H1 (cell line): ENCODE data around the gene IMPDH1. TPM values are rescaled to one million over a fixed set of nuclear protein-coding genes. Genes with fewer than 3 reads are reported as not detected.
A peak's percentile ranks its signal among the peaks of the same experiment; 100 is the strongest.

Experiments used
- CTCF ChIA-PET: fragments of 300-600 bp; sonication (Branson Sonifier 250); formaldehyde crosslinking; loops from one replicate; lab custom pipeline; 2021; ENCODE audit not compliant: partially characterized antibody; lab: Charles Lee
- POLR2A ChIA-PET: fragments of 300-600 bp; sonication (Branson Sonifier 250); formaldehyde crosslinking; loops from one replicate; lab custom pipeline; 2021; ENCODE audit warnings: inconsistent platforms; ENCODE audit not compliant: partially characterized antibody; lab: Charles Lee
- DNase-seq, 2 experiments: peaks; one replicate each; pipeline versions ENCODE4 v3.0.0 to v3.0.0-alpha.2; 2010 to 2022; ENCODE audit warnings: low spot score in 2 of 2, low read depth in 1 of 2, mixed read lengths in 1 of 2
- FAIRE-seq: peaks from 2 replicates; lab custom pipeline; 2011; peaks lifted over from hg19 to GRCh38; lab: Jason Lieb, UNC
- H2AFZ ChIP-seq: 2 replicates; pipeline ENCODE4 v1.8.1; 2012; ENCODE audit warnings: low read length, inconsistent platforms
- H2AK5ac ChIP-seq: 2 replicates; pipeline ENCODE4 v1.6.1; 2013; ENCODE audit warnings: low read depth, low read length
- H2BK120ac ChIP-seq: replicated peaks from 2 replicates; pipeline ENCODE3; 2013; ENCODE audit warnings: low read depth, low read length, inconsistent platforms
- H2BK12ac ChIP-seq: 2 replicates; pipeline ENCODE4 v1.6.1; 2013; ENCODE audit warnings: low read depth, low read length
- H2BK15ac ChIP-seq: 2 replicates; pipeline ENCODE4 v1.6.1; 2013; ENCODE audit warnings: low read length
- H2BK20ac ChIP-seq: 2 replicates; pipeline ENCODE4 v1.6.1; 2013; ENCODE audit warnings: low read length
- H2BK5ac ChIP-seq: 2 replicates; pipeline ENCODE4 v1.6.1; 2013; ENCODE audit warnings: low read depth, low read length
- H3K14ac ChIP-seq: 2 replicates; pipeline ENCODE4 v1.6.1; 2013; ENCODE audit warnings: inconsistent platforms; ENCODE audit not compliant: insufficient read length
- H3K18ac ChIP-seq: 2 replicates; pipeline ENCODE4 v1.6.1; 2013; ENCODE audit warnings: low read length; ENCODE audit errors: extremely low read depth
- H3K23ac ChIP-seq: 2 replicates; pipeline ENCODE4 v1.6.1; 2013; ENCODE audit warnings: inconsistent platforms; ENCODE audit not compliant: insufficient read length
- H3K23me2 ChIP-seq: 2 replicates; pipeline ENCODE4 v1.6.1; 2013; ENCODE audit warnings: low read depth, low read length
- H3K27ac ChIP-seq: 2 replicates; pipeline ENCODE4 v1.6.1; 2011; ENCODE audit warnings: low read depth, low read length, inconsistent platforms
- H3K27me3 ChIP-seq, 4 experiments: replicated peaks in 1 of 4; 1 replicate in 1 of 4; 2 replicates in 3 of 4; pipeline versions ENCODE4 v1.6.1 to v1.8.1; 2011 to 2013; ENCODE audit warnings: low read length in 3 of 4, mild to moderate bottlenecking in 3 of 4, inconsistent platforms in 2 of 4, mixed read lengths in 2 of 4, moderate library complexity in 1 of 4; ENCODE audit not compliant: control insufficient read depth in 3 of 4, insufficient read depth in 3 of 4; ENCODE audit errors: extremely low read depth in 1 of 4
- H3K36me3 ChIP-seq, 4 experiments: 2 replicates each; pipeline versions ENCODE4 v1.6.1 to v1.8.1; 2011 to 2013; ENCODE audit warnings: mild to moderate bottlenecking in 4 of 4, low read length in 3 of 4, moderate library complexity in 2 of 4, control low read depth in 1 of 4, inconsistent platforms in 1 of 4; ENCODE audit not compliant: insufficient read depth in 4 of 4, control insufficient read depth in 2 of 4
- H3K4ac ChIP-seq: replicated peaks from 2 replicates; pipeline ENCODE3; 2013; ENCODE audit warnings: low read length, low read depth, mixed read lengths, inconsistent platforms; ENCODE audit not compliant: insufficient read length
- H3K4me1 ChIP-seq, 4 experiments: replicated peaks in 1 of 4; 1 replicate in 1 of 4; 2 replicates in 3 of 4; pipeline versions ENCODE4 v1.6.1 to v1.8.1; 2011 to 2013; ENCODE audit warnings: low read length in 3 of 4, inconsistent platforms in 2 of 4, mixed read lengths in 1 of 4; ENCODE audit not compliant: insufficient read depth in 4 of 4, control insufficient read depth in 3 of 4
- H3K4me2 ChIP-seq, 2 experiments: 2 replicates each; pipeline versions ENCODE4 v1.6.1 to v1.8.1; 2011 to 2013; ENCODE audit warnings: low read depth in 2 of 2, low read length in 2 of 2, control low read depth in 1 of 2, inconsistent platforms in 1 of 2, mild to moderate bottlenecking in 1 of 2; ENCODE audit not compliant: insufficient read depth in 1 of 2
- H3K4me3 ChIP-seq, 4 experiments: fragments of 200-600, 300-600 bp in 1 of 4; sonication (generic), shearing (Covaris generic), sonication (Bioruptor Twin) in 1 of 4; 2 replicates each; pipeline versions ENCODE4 v1.5.1 to v1.8.1; 2011 to 2016; ENCODE audit warnings: low read length in 4 of 4, low read depth in 3 of 4, control low read depth in 2 of 4, inconsistent platforms in 2 of 4, mild to moderate bottlenecking in 2 of 4, mixed read lengths in 1 of 4, moderate library complexity in 1 of 4; ENCODE audit not compliant: insufficient read depth in 2 of 4; ENCODE audit errors: extremely low read depth in 1 of 4
- H3K56ac ChIP-seq: replicated peaks from 2 replicates; pipeline ENCODE3; 2013; ENCODE audit warnings: low read depth, mild to moderate bottlenecking, mixed read lengths, low read length, inconsistent platforms; ENCODE audit not compliant: insufficient read length
- H3K79me1 ChIP-seq: 2 replicates; pipeline ENCODE4 v1.6.1; 2013; ENCODE audit warnings: low read depth, low read length, control low read depth
- H3K79me2 ChIP-seq, 2 experiments: 2 replicates each; pipeline versions ENCODE4 v1.6.1 to v1.8.1; 2012 to 2013; ENCODE audit warnings: low read length in 2 of 2, mild to moderate bottlenecking in 2 of 2, inconsistent platforms in 1 of 2; ENCODE audit not compliant: insufficient read depth in 2 of 2, control insufficient read depth in 1 of 2
- H3K9ac ChIP-seq, 4 experiments: replicated peaks in 1 of 4; 1 replicate in 1 of 4; 2 replicates in 3 of 4; pipeline versions ENCODE4 v1.6.1 to v1.8.1; 2011 to 2013; ENCODE audit warnings: low read depth in 3 of 4, low read length in 3 of 4, control low read depth in 2 of 4, mild to moderate bottlenecking in 2 of 4, moderate library complexity in 2 of 4, inconsistent platforms in 1 of 4; ENCODE audit errors: extremely low read depth in 1 of 4
- H3K9me3 ChIP-seq, 2 experiments: 2 replicates each; pipeline versions ENCODE4 v1.6.1 to v1.8.1; 2012 to 2013; ENCODE audit warnings: mild to moderate bottlenecking in 2 of 2, moderate library complexity in 2 of 2, control low read depth in 1 of 2, inconsistent platforms in 1 of 2, low read depth in 1 of 2, low read length in 1 of 2, mixed read lengths in 1 of 2; ENCODE audit not compliant: insufficient read depth in 2 of 2
- H4K20me1 ChIP-seq, 2 experiments: replicated peaks in 1 of 2; 2 replicates each; pipeline versions ENCODE3 to v1.8.1; 2011 to 2013; ENCODE audit warnings: inconsistent platforms in 2 of 2, low read length in 2 of 2, mild to moderate bottlenecking in 1 of 2; ENCODE audit not compliant: insufficient read depth in 2 of 2, control insufficient read depth in 1 of 2
- H4K5ac ChIP-seq: 2 replicates; pipeline ENCODE4 v1.6.1; 2013; ENCODE audit warnings: low read length, low read depth, mixed read lengths, inconsistent platforms; ENCODE audit not compliant: insufficient read length
- H4K8ac ChIP-seq: 2 replicates; pipeline ENCODE4 v1.8.0; 2013; ENCODE audit warnings: mild to moderate bottlenecking, moderate library complexity, low read length, inconsistent platforms; ENCODE audit not compliant: insufficient read depth; ENCODE audit errors: extremely low read depth
- H4K91ac ChIP-seq: replicated peaks from 2 replicates; pipeline ENCODE3; 2013; ENCODE audit warnings: low read length, mixed read lengths, inconsistent platforms; ENCODE audit not compliant: insufficient read length
- RFX5 ChIP-seq: IDR thresholded peaks from 2 replicates; pipeline ENCODE4 v1.6.1; 2011; ENCODE audit warnings: low read depth, low read length, improper control_type of control experiment, borderline replicate concordance
- whole genome bisulfite sequencing, 2 experiments: shearing (Covaris generic) in 1 of 2; methylation state at CpG; one replicate each; pipeline versions ENCODE4 v1.1.6 to v1.1.7; 2013 to 2015; ENCODE audit warnings: low lambda C conversion rate in 2 of 2, mixed read lengths in 2 of 2, inconsistent platforms in 1 of 2, low coverage in 1 of 2, missing lambda C conversion rate in 1 of 2; ENCODE audit not compliant: insufficient replicate concordance in 2 of 2, insufficient coverage in 1 of 2, insufficient read length in 1 of 2; ENCODE audit errors: extremely low coverage in 1 of 2, missing lambda C conversion rate in 1 of 2; 5-methylcytosine and 5-hydroxymethylcytosine counted together
- polyA plus RNA-seq, 7 experiments: library from polyadenylated mRNA; depleted of rRNA in 3 of 7; stranded (reverse) in 5 of 7; unstranded in 2 of 7; fragments of >200 nt in 5 of 7; fragments of 200-250 nt in 2 of 7; gene quantifications; 1 replicate in 5 of 7; 2 replicates in 1 of 7; 4 replicates in 1 of 7; pipeline versions ENCODE4 v1.2.1 to v1.2.3, GENCODE V29; 2011 to 2013; ENCODE audit warnings: missing spikeins in 2 of 7, mixed read lengths in 2 of 7
- total RNA-seq: library from RNA; stranded (reverse); fragmentation: NEBNext Ultra II Directional; extraction: Animal tissue kit (Norgen Biotek cat#: 25700); gene quantifications from 2 replicates; pipeline ENCODE4 v1.2.1, GENCODE V29; 2021

IMPDH1 gene
- total and polyA plus RNA-seq, 2 of the 8 experiments (the other 6 are each of a cell fraction or from before 2014, with no cell fraction given) = 45.8 TPM

DNA sequence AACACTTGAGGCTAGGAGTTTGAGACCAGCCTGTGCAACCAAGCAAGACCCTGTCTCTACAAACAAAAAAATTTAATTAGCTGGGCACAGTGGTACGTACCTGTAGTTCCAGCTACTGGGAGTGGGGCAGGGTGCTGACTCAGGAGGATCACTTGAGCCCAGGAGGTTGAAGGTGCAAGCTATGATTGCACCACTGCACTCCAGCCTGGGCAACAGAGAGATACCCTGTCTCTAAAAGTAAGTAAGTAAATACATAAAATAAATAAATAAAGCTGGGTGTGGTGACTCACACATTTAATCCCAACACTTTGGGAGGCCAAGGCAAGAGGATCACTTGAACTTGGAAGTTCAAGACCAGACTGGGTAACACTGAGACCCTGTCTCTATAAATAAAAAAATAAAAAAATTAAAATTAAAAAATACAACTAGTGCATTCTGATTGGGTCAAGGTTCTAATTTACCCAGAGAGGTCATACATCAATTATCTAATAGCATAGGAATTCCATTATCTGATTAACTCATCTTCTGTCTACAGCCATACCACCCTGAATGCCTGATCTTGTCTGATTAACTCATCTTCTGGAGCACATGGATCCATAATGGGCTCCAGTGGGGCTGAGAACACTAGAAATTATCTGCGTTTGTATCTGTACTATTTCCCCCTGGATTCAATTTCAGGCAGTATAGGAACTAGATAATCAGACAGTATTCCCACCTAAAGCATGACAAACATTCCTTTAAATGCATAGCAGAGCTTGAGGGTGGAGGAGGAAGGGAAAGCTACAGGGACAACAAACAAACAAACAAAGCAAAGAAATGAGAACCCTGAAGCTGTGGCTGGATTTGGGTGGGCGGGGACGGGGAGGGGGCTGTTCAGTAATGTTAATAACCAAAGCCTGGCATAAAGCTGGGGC lies 24.9 kb upstream of the IMPDH1 start:
- Histone ChIP-seq H3K56ac (no peak overlapping the region), H3K4ac (no peak overlapping the region), H3K79me1 (no peaks in the 10 kb centered on the region), H3K4me1 (peaks cover 3 to 12% (median 8%) of the 10 kb centered on the region in 4 experiments; a peak in 4 of 7 replicates), H3K4me3 (no peak overlapping the region), H2BK5ac (no peak overlapping the region), H4K91ac (no peak overlapping the region), H3K9me3 (no peaks in the 10 kb centered on the region), H3K27me3 (no peaks in the 10 kb centered on the region), H3K14ac (peak overlapping the region; percentile 14), H3K36me3 (no peaks in the 10 kb centered on the region), H4K5ac (no peak overlapping the region), H4K8ac (no peak overlapping the region), H2BK120ac (peak overlapping the region; percentile 58), H3K79me2 (no peaks in the 10 kb centered on the region), H3K9ac (no peak overlapping the region), H2BK15ac (no peak overlapping the region), H2BK12ac (no peak overlapping the region), H4K20me1 (no peaks in the 10 kb centered on the region), H3K27ac (no peak overlapping the region), H3K23ac (no peak overlapping the region), H3K23me2 (no peaks in the 10 kb centered on the region), H3K18ac (no peak overlapping the region), H3K4me2 (peak overlapping the region; percentile 33 to 47; a peak in 2 of 4 replicates), H2AK5ac (no peak overlapping the region), H2AFZ (peak overlapping the region; percentile 98; the same call in 1 of the 2 replicates), H2BK20ac (no peak overlapping the region)
- TF ChIP-seq RFX5 = no peak
- POLR2A ChIA-PET = interaction anchor here (0.8 to 2.2 kb wide), 4 partner anchors 21 to 27 kb away, joined by 3 to 9 read pairs (median 6); partner anchors contain the start of gene HILPDA
- 70% methylated on average over 4 of the region's 4 CpGs; no CpG with 5 or more reads in 1 of the 2 experiments for WGBS, 2 experiments
- DNase-seq = no peak
- CTCF ChIA-PET = interaction anchor here (0.8 to 25.2 kb wide), 14 partner anchors 8 to 82 kb away, joined by 3 to 477 read pairs (median 6); partner anchors contain the start of gene IMPDH1
- FAIRE-seq = no peak
